ENCODE measurements around the gene OR5K1. TPM values are rescaled to one million over a fixed set of nuclear protein-coding genes. Genes with fewer than 3 reads are reported as not detected.

Gene OR5K1
- total RNA-seq, 1 donor from 2014 or later, result not detected

- intact Hi-C loops (cut with micrococcal nuclease), result no loop called here
Measured at GRCh38 chr3:98513736-98514135, 50.7 kb downstream of the OR5K1 start.

DNA sequence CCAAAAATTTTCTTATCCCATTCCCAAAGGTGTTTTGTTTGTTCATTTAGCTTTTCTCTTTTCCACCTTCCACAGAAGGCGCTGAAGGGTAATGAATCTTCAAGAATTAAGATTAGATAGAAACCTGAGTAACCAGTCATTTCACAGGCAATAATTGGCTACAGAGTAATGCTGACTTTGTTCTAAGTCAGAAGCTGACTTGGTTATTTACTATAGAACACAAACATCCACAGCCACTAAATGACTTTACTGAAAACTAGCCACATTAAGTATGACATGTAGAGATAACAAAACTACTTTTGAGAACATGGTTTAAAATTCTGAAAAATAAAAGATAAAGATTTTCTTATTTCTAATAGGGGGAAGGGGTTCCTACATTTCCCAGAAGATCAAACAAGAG, 51.9 kb downstream of the OR5K1 start:
- intact Hi-C loops (cut with micrococcal nuclease), result loop anchor here (5.0 kb wide), 1 partner anchor 168 kb away; no protein-coding TSS in a partner anchor

GRCh38 chr3:98518816-98519215, 55.8 kb downstream of the OR5K1 start:
- intact Hi-C loops (cut with micrococcal nuclease), result loop anchor here (5.0 kb wide), 1 partner anchor 172 kb away; no protein-coding TSS in a partner anchor

- intact Hi-C loops (cut with micrococcal nuclease), result loop anchor here (5.0 kb wide), 1 partner anchor 172 kb away; no protein-coding TSS in a partner anchor
Measured at GRCh38 chr3:98519351-98519750, 56.4 kb downstream of the OR5K1 start.

DNA sequence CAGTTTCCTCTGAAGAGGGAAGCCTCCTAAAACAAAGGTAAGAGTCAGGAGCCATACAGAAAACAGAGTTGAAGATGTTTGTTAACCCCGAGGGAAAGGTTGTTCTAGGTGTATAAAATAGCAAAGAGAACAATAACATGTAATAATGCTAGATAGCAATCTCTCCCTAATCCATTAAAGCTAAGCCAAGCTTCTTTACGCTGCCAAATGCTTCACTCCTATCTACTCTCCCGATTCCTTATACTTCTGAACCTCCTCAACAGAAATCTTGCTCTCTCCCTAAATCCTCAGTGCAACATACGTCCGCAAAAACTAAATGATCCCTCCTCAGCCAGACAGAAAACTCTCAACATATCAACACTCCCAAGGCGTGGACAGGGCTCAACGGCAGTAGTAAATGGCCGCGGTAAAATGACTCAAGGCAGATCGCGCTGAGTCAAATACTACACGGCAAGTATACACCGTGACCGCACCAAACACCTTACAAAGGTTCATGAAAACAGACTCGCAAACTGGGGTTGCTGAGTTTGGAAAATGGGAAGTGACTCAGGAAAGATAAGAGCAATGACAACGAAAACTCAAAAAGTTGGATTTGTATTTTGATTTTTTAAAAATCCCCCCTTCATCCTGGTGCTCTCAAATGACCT, 59.0 kb downstream of the OR5K1 start:
- intact Hi-C loops (cut with micrococcal nuclease), result loop anchor here (1.0 to 2.0 kb wide), 8 partner anchors 15 to 1739 kb away; partner anchors contain the start of genes ARL6, CPOX, DCBLD2 and TBC1D23

Other genes starting within 250 kb of the OR5K1 start
- not detected in 2 replicates for gene OR5H6, start 199.0 kb upstream of the OR5K1 start, total RNA-seq
- not detected in 2 replicates for gene OR5H2, start 180.7 kb upstream of the OR5K1 start, total RNA-seq
- gene OR5K4, start 109.3 kb upstream of the OR5K1 start, total RNA-seq, result not detected in 2 replicates
- gene OR5K3, start 72.5 kb upstream of the OR5K1 start, total RNA-seq, result not detected in 2 replicates
- not detected in 2 replicates for gene OR5K2, start 34.5 kb downstream of the OR5K1 start, total RNA-seq
- 535 and 555 TPM in 2 replicates for gene CLDND1, start 59.7 kb downstream of the OR5K1 start, total RNA-seq
- gene GPR15, start 68.8 kb downstream of the OR5K1 start, total RNA-seq, result 42.2 and 46.8 TPM in 2 replicates
- gene CPOX, start 130.4 kb downstream of the OR5K1 start, total RNA-seq, result 69.9 and 71.2 TPM in 2 replicates

Measured in T-helper 2 cell treated with Interferon-gamma antibody and Interleukin-4, amounts not matched to agents 100 ng/mL and 5 ng/mL, for 36 hours (primary cell).